HG02763 (cell line): ENCODE results near the gene EPM2AIP1.
"Not testable (repeated sequence)": the region's sequence is repeated elsewhere in the genome, so short reads cannot be mapped to it uniquely, and the experiment has no call there.

ENCODE experiments used
- ATAC-seq: cut with Tn5 transposase; IDR thresholded peaks from one replicate; pipeline ENCODE4 v1.9.1; 2021; ENCODE audit warnings: mild to moderate bottlenecking, moderate library complexity; ENCODE audit not compliant: unreplicated experiment

The EPM2AIP1 gene

DNA sequence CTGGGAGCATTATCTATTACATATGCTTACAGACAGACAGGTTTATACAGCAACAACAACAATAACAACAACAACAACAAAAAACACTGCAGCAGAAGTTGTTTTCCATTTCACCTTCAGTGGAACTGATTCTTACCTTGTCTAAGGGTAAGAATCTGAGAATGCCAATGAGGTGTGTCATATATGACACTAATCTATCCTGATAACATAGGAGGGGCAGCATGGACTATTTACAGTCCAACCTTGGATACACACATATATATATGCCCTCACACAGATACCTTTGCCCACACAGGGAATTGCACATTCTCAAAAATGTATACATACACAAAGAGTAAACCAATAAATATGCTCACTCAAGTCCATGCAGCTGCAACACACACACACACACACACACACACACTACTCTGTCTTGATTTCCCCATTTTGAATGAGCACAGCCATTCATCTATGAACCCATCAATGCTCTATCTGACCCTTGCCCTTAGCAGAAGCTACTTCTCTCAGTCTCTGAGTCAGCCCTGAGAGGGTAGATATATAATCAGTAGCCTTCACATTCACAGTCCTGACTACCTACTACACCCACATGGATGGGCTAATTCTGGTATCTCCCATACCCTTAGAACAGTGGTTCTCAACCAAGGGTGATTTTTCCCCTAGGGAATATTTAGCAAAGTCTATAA lies 38.3 kb downstream of the EPM2AIP1 start:
- ATAC-seq, result no peak

DNA sequence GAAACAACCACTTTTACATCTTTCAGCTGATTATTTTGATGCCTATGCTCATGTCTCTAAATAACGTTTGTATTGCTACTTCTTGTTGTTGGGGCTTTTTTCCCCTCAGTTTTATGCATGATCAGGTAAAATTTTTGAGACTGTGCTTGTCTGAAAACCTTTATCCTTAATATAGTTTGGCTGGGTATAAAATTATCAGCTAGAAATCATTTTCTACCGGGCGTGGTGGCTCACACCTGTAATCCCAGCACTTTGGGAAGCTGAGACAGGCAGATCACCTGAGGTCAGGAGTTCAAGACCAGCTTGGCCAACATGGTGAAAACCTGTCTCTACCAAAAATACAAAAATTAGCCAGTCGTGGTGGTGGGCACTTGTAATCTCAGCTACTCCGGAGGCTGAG lies 45.1 kb downstream of the EPM2AIP1 start:
- not testable (repeated sequence) for ATAC-seq

DNA sequence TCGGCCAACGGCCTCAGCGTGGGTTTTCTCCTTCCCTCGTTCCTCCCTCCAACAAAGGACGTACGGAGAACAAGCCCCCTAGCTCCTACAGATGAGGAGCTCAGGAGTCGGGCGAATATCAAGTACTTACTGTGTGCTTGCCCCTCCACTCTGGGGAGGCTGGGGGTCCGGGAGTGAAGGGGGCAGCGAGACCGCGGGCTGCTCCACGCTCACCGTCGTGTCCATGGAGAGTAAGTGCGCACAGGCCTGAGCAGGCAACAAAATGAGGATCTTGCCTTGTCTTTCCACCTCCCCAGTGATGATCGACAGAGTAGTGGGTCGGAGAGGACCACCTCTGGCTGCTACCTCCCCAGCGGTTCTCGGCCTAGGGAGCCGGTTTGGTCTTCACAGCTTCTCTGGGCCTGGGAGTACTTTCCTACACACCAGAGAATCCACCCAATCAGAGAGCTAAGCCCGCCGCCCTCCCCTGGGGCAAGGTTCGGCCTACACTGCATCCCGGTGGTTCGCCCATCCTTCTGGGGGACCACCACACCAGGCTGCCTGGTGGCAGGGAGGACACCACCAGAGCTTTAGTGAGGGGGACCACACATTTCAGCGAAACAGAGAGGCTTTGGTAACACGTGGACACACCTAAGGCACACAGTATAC lies 47.5 kb downstream of the EPM2AIP1 start:
- ATAC-seq, result no peak

DNA sequence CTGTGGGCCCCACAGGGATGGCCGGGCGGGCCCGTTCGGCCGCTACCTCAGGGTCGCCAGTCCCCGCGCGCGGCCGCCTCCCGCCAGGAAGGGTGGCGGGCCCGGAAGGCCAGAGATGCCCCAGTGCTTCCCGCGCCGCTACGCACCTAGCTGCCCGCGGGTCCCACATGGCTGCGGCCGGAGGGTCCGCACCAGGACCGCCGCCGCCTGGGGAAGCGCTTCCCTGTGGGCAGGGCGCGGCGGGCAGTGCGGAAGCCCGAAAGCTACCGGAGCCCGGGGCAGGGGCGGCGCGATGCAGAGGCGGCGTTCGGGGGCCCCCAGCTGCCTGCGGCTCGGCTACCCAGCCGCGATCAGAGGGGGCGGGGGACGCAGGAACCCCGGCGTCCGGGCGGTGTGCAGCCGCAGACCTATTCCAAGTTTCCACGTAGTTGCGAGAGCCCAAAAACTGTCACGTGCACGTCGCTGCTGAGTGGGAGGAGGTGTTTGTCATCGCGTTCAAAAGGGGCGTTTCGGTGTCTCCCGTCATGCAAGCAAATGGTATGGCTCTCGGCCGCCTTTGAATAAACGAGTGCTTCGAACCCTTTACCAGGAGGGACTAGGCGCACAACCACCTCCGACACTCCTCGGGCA lies 48.2 kb downstream of the EPM2AIP1 start, which contains the start of gene TRANK1:
Gene TRANK1, minus strand, starts transcription at position 414 of the 630 bp plus-strand sequence. Its CDS starts 245 bp downstream, at position 169.
- ATAC-seq, result peak; percentile 63

DNA sequence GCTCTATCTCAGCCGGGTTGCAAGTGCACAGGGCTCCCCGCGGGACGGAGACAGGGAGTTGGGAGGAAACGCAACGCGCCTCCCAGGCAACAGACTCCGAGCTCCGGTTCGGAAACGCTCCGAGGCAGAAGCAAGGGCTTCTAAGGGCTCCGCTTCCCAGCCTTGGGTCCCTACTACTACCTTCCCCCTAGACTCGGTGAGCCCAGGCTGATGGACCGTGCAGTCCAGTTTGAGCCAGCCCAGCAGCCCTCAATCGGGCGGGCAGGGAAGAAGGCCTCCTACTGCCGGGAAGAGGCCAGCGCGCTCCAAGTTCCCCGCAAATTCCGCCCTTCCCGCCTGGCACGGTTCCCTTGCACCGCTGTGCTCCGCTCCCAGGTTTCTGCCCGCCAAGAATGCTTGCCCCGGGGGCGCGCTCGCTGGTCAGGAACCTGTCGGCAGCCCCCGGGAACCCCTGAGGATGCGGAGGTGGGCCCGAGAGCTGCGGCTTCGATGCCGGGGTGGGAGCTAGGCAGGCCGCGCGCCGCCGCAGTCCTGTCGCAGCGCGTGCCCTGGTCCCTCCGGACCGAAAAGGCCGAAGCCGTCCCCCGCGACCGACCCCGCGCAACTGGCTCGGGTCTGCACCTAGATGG lies 48.8 kb downstream of the EPM2AIP1 start:
- peak; percentile 49 for ATAC-seq

DNA sequence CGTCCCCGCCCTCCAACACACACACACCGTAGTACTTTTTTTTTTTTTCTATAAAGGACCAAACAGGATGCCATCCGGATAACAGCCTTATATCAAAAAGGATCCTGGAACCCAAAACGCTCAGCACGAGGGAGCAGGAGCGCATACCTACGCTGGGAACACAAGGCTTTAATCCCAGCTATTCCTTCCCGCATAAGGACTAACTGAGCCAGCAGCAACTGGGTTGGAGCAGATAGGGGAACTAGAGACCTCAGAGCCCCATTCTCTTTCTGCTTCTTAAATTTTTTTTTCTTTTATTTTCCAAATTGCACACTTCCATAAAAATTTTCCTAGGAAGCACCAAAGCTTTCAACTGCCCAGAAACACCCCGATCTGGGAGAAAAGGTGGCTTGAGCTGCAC lies 49.3 kb downstream of the EPM2AIP1 start:
- ATAC-seq, result no peak

DNA sequence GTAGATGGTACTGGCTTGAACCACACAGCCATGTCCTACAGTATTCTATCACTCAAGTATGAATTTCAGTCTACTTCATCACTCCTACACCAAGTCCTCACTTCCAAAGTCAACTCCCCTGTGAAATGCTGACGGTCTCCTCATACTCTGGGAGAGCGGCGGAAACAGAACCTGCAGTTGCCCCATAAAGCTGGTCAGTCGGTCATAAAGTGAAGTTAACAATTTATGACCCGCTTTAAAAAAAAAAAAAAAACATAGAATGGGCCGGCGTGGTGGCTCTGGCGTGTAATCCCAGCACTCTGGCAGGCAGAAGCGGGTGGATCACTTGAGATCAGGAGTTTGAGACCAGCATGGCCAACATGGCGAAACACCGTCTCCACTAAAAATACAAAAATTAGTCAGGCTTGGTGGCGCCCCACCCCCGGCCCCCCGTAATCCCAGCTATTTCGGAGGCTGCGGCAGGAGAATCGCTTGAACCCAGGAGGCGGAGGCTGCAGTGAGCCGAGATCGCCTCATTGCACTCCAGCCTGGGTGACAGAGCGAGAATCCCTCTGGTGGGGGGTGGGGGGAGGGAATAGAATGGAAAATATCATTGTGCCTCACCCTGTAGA lies 50.2 kb downstream of the EPM2AIP1 start:
- no peak for ATAC-seq

DNA sequence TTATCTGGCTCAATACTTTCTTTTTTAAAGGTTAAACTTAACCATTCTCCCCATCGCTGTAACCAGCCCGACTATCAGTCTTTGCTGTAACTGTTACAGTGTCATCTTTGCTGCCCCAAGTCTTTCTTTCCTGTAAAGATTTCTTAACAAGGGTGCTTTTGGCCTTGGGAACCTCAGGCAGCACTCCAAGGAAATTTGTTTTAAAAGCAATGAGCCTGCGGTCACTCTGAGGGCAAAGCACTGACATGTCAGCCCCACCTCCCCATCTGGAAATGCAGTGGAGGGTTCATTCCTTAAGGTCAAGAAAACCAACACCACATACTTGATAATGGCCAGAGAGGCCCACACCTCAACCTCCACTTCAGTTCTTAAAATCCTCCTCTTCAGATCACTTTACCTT lies 51.3 kb downstream of the EPM2AIP1 start:
- ATAC-seq, result no peak

DNA sequence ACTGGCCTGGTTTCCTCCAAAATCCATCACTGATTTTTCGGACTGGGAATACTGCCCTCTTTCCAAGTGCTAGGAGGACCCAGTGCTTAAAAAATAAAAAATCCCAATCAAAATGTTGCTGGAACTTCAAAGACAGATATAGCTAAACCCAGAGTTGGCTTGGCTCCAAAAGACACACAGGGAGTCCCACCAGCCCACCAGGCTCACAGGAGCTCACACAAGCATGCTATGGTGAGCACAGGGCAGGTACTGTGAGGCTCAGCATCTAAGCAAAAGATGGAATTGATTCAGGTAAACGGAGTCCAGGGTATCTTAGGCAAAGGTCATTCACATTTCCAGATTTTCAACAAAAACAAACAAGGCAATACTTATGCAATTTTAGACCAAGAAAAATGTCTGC lies 51.8 kb downstream of the EPM2AIP1 start:
- ATAC-seq, result no peak

DNA sequence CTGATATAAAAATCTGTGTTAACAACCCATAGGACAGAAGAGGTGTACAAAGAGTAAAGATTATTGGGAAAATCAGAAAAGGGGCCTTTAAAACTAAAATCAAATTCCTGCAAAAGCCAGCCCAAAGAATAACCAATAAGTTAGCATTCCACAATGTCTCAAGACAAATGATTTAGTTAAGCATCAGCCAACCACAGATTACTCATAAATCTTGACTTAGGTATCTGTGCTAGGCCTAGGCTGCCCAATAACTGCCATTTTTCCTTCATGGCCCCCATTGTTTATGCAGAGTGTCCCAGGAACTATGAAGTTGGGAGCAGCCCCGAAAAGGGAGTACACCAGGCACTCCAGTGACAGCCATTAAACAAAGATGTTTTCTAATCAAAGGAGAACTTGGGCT lies 55.4 kb downstream of the EPM2AIP1 start:
- no peak for ATAC-seq
